Amygdala (tissue), 56 donors: ENCODE measurements around the gene PKP4.

Experiments
- DNase-seq, 56 donors: peaks; one replicate each; lab custom pipeline; 2025; lab: John Stamatoyannopoulos, UW

The PKP4 gene

DNA sequence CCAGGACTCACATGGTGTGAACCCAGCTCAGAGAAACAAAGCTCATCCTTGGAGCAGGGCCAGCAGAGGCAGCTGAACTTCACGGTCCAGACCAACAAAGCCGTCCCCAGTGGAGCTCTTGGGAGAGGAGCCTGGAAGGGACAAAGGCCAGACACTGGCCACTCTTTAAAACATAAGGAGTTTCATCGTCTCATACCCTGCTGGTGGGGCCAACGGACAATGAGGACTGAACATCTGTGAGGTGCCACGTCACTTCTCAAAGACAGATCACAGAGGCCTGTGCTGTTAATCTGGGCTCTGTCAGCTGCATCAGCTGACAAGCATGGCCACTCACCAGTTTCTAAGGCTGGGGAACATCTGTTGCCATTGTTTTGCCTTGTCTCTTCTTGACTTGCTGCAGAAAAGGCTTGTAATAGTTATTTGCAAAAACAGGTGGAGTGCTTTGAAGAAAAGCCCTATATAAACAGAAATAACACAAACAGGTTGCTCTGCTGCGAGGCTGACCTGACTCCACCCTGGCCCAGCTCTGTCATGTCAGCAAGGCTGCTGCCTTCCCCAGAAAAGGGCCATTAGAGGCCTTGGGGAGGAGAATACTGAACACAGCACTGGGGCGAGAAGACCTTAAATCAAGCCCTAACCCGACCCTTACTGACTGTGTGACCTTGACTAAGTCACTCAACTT is 270.3 kb downstream of the PKP4 start:
- DNase-seq: peak in 54 of 56 donors; percentile 33 to 96 (median 82)

DNA sequence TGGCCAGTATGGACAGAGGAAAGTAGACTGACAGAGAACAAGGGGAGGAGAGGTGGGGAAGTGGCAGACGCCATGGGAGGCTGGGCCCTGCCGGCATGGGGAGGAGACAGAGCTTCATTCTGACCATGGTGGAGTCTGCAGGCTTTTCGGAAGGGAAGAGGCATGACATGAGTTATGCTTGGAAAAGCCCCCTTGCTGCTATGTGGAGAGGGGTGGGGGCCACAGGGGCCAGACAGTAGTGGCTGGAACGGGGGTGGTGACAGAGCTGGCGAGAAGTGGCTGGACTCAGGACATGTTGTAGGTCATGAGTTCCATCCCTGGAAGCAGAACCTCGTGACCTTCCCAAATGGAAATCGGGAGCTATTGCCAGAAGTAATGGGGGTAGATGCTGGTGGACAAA is 271.7 kb downstream of the PKP4 start:
- DNase-seq: no peak

DNA sequence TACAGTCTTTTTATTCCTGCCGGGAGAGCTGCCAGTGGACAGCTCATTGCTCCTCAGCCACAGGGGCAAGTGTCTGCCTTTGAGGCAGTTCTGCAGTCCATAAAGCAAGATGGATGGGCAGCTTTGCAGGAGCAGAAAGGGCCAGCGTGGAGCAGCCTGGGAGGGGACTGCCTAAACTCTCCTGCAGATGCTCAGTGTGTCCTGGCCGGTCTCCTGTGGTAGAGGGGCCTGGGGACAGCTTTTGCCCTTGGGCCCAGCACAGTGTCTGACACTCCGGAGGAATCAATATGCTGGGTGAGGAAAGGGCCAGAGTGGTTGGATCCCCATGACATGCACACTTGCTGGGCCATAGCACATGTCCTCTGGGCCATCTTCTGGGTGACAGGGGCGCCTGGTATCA is 272.7 kb downstream of the PKP4 start:
- no peak for DNase-seq

DNA sequence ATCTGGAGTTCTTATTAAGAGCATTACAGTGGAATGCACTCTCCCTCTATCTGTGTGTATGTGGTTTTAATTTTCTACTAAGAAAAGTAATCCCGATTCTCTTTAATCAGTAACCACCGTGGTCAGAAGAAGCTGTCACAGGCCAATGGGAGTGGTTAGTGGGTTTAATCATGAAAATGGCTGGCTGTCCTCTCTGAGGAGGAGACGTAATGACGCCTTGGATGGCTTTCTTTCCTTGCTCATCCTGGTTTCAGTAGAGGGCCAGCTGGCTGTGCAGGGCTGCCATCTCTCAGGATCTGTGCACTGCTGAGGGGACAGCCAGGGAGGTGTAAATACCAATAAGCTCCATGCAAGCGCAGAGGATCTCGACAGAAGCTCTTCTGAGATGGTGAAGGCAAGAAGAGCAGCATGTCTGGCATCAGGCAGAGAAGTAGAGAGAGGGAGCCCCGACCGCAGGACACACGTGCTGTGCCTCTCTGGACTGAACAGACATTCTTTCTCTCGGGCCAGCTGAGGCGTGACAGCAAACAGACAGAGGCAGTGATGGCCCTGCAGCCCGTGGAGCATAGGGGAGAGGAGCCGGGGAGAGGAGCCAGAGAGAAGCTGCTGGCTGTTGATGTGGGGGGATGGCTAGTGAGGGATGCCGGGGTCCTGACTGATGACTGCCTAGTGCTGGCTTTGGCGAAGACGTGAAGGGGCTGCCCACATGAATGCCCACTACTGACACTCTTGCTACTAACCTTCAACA is 273.3 kb downstream of the PKP4 start:
- peak in 40 of 56 donors; percentile 6 to 79 (median 40) for DNase-seq

DNA sequence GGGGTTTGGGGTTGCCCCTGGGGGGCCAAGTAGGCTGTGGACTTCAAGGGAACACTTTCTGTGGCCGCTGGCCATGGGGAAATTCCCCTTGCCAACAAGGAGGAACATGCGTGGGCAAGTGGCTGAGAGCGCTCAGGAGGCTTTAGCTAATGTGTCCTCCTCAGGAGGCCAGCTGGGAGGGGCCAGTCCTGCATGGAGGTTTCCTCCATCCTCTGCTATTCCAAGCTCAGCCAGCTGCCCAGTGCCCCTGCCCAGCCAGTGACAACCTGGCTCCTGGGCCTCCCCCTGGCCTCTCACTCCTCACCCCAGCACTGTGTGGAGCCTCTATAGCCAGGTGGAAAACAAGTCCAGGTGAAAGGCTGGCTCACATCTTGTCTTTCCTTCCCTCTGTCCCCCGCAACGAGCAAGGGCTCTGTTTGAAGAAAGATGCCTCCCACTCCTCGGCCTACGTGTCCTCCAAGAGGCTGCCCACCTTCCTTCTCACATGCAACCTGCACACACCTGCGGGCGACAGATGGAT is 273.9 kb downstream of the PKP4 start:
- no peak for DNase-seq

DNA sequence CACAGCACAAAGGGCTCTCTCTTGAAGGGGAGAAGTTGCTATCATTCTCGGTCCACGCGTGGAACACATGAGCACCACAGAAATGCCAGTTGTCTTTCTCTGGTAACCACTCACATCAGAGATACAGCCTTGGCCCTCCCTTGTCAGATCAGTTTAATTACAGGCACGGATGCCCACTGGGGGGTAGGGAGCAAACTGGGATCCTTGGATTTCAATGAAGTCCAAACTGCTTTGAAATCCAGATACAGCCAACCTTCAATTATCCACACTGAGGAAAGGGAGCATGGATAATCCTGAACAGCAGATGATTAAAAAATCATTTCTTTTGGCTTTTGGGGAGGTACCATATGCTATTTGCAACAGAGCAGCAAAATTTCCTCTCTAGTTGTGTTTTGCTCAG is 274.6 kb downstream of the PKP4 start:
- DNase-seq: no peak
